ENCODE measurements around the gene CXorf51B.
"Not testable (repeated sequence)": the region's sequence is repeated elsewhere in the genome, so short reads cannot be mapped to it uniquely, and the experiment has no call there.

DNA sequence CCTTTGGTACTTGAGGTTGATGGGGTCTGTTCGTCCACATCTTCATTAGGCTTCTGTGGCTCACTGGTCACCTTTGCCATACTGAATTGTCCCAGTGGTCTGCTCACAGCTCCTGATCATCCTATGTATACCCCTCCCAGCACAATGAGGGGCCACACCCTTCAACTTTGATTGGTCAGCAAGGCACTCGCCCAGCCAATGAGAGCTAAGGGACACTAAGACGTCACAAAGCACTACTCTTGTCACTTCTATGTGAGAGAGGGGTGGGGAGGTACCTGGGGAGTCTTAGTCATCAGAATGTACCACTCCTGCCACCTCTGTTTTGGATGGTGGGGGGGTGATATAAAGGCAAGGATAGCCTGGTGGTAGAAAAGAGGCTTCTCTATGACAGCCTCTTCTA, 5.1 kb downstream of the CXorf51B start, which contains the start of gene CXorf51A:
- TF ChIP-seq SIN3A (IDR thresholded peaks at IDR 0.05; ENCODE audit: low read depth, low read length); RELA (IDR thresholded peaks at IDR 0.05; ENCODE audit: borderline replicate concordance, partially characterized antibody): not testable (repeated sequence)
